CD4-positive, alpha-beta T cell treated with Interleukin-6 at 100 ng/mL for 8 hours (primary cell): ENCODE results near the gene CTNNA1.
A peak's percentile ranks its signal among the peaks of the same experiment; 100 is the strongest.

Experiments
- DNase-seq: peaks from one replicate; pipeline ENCODE4 v3.0.0-alpha.2; 2020; ENCODE audit warnings: mixed read lengths, low spot score

CTNNA1 gene

DNA sequence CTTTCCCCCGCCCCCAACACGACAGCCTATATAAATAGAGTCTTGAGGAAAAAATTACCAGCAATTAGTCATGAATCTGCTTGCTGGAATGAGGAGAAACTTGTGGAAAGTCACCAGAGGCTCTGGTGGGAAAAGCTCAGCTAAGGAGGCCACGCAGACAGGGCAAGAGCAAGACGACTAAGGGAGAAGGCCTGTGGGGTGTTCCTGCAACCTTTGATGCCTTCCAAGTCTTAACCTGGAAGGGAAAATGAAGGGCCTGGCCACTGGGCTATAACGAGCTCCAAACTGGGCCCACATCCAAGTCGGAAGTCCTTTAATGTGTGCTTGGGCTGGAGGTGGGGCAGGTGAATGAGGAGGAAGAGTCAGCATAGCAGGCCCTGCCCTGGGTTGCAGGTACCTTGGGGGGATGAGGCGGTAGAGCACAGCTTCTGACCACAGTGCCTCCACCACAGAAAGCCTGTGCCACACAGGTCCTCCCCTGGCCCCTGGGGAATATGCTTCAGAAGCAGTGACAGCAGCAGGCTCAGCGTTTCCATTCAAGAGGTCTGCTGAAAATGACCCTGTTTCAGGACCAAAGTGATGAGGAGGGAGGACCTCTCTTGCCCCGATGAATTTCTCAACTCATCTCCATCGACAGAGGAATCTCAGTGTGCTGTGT is 214.7 kb downstream of the CTNNA1 start:
- DNase-seq = no peak

DNA sequence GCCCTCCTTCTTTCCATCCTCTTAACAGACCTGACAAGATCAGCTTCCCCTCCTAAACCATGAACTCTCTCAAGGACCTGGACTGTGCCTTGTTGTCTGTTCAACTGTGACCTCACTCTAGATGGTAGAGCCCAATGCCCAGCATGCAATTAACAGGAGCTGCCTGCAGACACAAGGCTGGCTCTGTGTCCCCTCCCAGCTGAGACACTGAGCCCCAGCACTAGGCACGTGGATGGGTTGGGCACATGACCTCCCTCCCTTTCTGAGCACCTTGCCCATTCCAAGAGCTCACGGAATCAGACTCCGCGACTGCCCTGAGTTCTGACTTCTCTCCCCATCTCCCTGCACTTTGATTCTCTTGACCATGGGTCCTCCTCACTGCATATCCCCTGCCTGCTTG is 215.4 kb downstream of the CTNNA1 start:
- DNase-seq = no peak

DNA sequence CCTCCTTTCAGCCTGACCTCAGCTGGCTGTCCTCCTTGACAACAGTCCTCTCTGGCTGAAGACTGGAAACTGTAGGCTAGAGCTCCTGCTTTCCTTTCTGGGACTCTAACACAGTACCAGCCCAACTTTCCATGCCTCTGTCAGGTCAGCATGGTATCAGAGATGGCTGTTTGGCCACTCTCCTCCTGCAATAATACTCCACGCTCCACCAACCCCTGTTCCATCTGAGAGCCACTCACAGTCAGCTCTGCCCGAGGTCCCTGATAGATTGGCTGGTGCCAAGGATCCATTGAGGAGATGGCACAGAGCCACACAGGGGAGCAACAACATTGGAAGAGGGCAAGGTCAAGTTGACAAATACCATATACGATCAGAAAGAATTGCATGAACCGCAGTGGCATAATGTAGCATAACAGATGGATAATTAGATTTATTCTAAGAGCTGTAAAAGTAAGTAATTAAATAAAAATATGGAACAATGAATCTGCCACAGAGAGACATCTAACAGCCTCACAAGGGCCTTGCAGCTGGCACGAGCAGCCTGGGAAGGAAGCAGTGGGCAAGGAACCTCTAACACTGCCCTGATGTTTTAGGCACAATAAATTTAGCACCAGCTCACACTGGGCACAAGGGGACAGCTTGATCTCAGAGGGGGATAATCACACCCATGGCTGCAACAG is 216.2 kb downstream of the CTNNA1 start:
- no peak for DNase-seq

DNA sequence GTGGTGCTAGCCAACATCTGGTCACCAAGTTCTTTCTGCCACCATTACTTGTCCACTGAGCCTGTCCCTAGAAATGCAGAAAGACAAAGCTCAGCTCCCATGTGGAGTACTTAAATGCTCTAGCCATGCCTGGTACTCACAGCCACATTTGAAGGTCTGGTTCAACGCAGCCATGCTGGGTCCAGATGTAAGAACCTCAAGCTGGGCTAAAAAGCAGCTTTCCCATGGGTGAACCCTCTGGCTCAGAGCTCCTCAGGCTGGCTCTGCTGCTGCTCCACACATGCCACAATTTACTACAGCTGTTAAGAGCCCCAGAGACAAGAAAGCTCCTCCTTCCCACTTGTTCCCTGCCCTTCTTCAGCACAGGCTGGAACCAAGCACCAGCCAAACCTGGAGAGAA is 219.0 kb downstream of the CTNNA1 start:
- no peak for DNase-seq

DNA sequence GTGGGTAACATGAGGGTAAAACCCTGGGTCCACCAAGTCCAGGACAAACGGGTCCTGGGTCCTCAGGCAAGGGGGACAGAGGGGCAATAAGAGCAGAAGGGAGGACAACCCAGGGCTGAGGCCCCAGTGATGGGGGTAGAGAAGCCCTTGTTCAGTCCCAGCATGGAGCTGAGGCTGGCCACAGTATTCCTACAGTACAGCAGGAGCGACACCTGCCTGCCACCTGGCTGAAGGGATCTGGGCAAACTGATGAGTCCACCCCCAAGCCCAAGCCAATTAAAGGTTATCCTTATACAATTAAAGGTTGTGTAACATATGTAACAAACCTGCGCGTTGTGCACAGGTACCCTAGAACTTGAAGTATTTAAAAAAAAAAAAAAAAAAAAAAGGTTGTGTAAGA is 219.6 kb downstream of the CTNNA1 start:
- no peak for DNase-seq

DNA sequence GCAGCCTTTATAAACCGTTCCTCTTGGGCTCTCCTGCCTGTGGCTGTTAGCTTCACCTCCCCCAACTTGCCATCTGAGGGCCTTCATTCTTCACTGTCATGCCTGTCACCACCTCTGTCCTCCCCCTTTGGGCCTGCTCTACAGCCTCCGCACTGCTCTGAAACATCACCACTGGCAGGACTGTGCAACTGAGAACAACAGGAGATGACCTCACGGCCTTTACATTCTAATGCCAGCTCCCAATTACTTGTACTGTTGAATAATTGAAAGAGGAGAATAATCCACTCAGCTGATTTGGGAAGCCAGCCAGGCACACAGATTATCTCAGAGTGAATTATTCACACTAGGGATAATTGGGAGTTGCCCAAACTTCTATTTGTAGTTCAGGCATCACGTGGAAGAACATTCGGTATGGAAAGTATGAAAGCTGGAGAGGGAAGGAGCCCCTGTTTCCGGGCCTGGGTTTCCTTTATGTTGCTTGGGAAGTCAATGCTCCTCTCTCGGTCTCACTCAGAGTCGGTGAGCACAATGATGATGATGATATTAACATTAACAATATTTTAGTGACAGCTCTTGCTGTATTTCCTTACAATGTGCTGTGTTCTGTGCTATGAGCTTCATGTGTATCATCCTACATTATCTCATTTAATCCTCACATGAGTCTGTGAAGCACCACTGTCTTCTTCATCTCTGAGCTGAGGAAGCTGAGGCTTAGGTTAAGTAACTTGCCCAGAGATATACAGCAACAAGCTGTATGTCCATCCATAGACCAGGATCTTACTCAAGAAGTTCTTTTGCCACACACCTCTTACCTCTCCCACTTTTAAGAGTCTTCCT is 221.2 kb downstream of the CTNNA1 start:
- DNase-seq = no peak

DNA sequence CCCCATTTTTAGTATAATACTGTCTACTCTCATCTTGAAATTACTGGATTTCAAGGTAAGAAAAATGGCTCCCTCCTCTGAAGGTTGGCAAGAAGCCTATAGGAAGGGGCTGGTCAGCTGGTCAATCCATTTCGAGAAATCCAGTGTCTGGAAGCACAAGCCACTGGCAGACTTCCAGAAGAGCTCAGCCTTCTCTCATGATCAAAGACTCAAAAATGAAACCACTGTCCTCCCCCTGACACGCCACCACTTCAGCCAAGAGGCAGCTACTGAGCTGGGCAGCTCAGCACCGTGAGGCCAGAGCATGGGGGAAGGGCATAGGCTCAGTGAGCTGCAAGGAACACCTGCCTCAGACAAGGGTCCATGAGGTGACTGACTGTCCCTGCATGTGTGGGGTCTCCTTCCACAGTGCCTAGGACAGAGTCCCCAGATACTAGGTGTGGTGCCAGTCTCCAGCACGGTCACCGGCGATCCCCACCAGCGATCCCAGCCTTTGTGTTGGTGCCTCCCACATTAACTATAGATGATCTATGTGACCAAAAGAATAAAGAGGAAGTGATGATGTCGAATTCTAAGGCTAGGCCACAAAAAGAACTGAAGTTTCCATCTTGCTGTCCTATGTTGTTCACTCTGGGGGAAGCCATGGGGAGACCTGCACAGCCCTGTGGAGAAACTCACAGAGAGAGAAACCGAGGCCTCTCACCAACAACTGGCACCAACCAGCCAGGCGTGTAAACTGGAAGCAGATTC is 222.0 kb downstream of the CTNNA1 start:
- no peak for DNase-seq

DNA sequence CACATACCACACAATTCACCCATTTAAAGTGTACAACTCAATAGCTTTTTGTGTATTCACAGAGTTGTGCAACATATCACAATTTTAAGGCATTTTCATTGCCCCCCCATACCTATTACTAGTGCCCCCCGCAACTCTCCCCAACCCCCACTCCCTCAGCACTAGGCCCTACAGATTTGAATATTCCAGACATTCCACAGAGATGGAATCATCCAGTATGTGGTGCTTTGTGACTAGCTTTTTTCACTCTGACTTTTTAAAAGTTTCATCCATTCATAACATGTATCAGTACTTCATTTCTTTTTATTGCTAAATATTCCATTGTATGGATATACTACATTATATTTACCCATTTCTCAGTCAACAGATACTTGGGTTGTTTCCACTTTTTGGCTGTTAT is 224.9 kb downstream of the CTNNA1 start:
- no peak for DNase-seq

DNA sequence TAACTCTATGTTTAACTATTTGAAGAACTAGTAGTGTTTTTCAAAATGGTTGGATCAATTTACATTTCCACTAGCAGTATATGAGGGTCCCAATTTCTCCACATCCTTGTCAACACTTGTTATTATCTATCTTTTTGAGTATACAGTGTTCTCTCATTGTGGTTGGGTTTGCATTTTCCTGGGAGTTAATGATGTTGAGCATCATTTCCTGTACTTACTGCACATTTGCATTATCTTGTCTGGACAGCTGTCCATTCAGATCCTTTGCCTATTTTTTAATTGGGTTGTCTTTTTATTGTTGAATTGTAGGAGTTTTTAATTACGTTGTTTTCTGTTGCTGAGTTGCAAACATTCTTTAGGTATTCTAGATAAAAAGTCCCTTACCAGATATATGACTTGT is 225.4 kb downstream of the CTNNA1 start:
- DNase-seq = no peak

DNA sequence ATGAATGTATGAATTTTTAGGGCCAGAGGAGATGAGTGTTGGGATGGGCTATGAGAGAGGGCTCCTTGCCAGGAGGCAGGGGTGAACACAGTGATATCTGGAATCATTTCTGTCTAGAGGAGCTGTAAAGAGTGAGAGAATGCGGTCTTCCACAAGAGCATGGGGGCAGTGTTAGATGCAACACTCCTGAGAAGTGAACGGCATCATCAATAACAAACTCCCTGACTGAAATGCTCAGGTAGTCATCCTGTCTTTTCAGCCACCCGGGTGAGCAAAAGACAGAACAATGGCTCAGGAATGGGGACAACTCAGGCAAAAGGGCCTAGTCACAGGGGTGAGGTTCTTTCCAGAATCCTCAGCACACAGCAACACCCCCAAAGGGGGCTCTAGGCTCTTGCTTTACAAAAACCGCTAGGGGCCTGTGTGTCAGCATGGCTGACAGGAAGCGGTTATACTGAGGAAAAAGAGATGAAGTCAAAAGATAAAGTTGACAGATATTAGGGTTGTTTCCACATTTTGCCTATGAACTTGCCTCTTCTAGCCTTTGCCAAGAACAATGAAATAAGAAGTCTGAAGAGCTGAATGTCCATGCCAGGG is 226.6 kb downstream of the CTNNA1 start:
- DNase-seq = no peak

DNA sequence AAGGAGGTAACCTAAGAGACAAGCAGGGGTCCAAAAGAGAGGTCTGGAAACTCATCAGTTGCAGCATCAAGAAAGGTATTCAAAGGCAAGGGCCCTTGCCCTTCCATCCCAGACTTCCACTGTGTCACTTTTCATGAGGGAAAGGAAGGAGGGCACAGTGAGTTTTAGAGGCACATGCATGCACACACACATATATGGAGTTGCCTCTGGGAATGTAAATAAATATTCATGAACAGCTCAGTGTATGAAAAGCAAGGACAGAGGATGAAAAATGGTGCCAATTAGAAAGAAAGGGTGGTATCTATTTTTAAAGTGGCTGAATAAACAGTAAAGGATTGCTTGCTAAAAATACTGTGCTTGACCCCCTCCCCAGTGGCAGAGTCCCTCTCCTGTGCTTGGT is 227.2 kb downstream of the CTNNA1 start:
- no peak for DNase-seq

DNA sequence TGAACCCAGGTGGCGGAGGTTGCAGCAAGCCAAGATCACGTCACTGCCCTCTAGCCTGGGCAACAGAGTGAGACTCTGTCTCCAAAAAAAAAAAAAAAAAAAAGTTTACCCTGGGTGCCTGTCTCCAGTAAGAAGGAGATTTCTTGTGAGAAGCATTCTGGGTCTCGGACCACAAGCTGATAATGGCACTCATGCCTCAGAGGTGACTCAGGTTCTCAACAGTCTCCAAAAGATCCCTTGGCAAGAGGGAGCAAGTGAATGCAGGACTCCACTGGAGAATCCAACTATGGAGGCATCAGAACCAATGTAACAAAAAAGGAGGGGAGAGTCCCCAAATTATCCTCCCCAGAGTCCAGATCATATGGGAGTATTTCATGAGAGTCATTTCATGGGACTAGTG is 227.9 kb downstream of the CTNNA1 start:
- DNase-seq = no peak

DNA sequence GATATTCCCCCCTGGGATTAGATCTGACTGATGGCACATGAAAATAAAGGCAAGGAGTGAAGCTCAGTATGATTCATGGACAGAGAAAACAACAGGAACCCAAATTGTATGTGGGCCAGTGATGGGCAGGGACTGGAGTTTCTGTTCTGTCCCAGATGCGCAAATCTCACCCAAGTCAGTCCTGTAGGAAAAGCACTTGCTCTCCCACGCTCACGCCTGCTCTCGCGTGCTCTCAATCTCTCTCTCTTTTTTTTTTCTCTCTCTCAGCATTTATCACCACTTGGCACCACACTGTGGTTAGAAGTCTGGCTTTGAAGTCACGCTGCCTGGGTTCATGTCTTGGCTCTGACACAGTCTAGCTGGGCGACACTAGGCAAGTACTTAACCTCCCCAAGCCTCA is 228.4 kb downstream of the CTNNA1 start:
- peak; percentile 12 for DNase-seq

DNA sequence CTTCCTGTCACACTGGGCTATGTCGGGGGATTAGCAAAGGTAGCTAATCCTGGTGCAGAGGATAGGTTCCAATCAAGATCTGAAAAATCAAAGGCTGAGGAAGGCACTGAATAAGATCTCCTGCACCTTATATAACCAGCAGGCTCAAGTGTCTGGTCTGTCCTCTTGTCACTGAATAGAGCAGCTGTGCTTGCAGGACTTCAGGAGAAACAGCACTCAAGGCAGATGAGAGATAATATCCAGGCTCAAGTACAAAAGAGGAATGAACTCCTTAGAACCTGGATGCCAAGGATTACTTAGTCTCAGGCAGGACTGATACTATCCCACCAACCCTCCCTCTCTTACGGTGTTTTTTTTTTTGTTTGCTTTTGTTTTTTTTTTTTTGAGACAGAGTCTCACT is 230.8 kb downstream of the CTNNA1 start:
- DNase-seq = no peak
